Glutamatergic neuron (in vitro differentiated cells): ENCODE measurements around the gene SOX13. TPM values are rescaled to one million over a fixed set of nuclear protein-coding genes. Genes with fewer than 3 reads are reported as not detected.

Experiments
- DNase-seq: peaks from one replicate; pipeline ENCODE4 v3.0.0; 2022
- H3K27ac Mint-ChIP-seq: one replicate; pipeline ENCODE4 v1.8.0; 2020; ENCODE audit warnings: mild to moderate bottlenecking, mixed read lengths, inconsistent platforms; ENCODE audit not compliant: unreplicated experiment
- H3K27me3 Mint-ChIP-seq: one replicate; pipeline ENCODE4 v1.8.0; 2020; ENCODE audit warnings: mild to moderate bottlenecking, moderate library complexity, mixed read lengths, inconsistent platforms; ENCODE audit not compliant: unreplicated experiment
- H3K36me3 Mint-ChIP-seq: one replicate; pipeline ENCODE4 v1.8.0; 2020; ENCODE audit warnings: mild to moderate bottlenecking, mixed read lengths, inconsistent platforms; ENCODE audit not compliant: unreplicated experiment
- H3K4me1 Mint-ChIP-seq: one replicate; pipeline ENCODE4 v1.8.0; 2020; ENCODE audit warnings: mild to moderate bottlenecking, low read depth, mixed read lengths, inconsistent platforms; ENCODE audit not compliant: unreplicated experiment
- H3K4me3 Mint-ChIP-seq: one replicate; pipeline ENCODE4 v1.8.0; 2020; ENCODE audit warnings: mild to moderate bottlenecking, mixed read lengths, inconsistent platforms; ENCODE audit not compliant: unreplicated experiment
- H3K9me3 Mint-ChIP-seq: one replicate; pipeline ENCODE4 v1.8.0; 2020; ENCODE audit warnings: mild to moderate bottlenecking, moderate library complexity, mixed read lengths, inconsistent platforms; ENCODE audit not compliant: unreplicated experiment
- total RNA-seq: library from RNA; stranded (reverse); fragmentation: NEBNext Ultra II Directional; extraction: Animal tissue kit (Norgen Biotek cat#: 25700); gene quantifications from one replicate; pipeline ENCODE4 v1.2.1, GENCODE V29; 2021; ENCODE audit not compliant: unreplicated experiment
- TF ChIP-seq, protein P1 (sequence below): fragments of 200-600 bp; sonication (generic); IDR thresholded peaks from one replicate; pipeline ENCODE4 v1.5.0; 2021; ENCODE audit not compliant: partially characterized antibody, unreplicated experiment

SOX13 gene
- total RNA-seq, 1 donor from 2014 or later = 2.2 TPM

DNA sequence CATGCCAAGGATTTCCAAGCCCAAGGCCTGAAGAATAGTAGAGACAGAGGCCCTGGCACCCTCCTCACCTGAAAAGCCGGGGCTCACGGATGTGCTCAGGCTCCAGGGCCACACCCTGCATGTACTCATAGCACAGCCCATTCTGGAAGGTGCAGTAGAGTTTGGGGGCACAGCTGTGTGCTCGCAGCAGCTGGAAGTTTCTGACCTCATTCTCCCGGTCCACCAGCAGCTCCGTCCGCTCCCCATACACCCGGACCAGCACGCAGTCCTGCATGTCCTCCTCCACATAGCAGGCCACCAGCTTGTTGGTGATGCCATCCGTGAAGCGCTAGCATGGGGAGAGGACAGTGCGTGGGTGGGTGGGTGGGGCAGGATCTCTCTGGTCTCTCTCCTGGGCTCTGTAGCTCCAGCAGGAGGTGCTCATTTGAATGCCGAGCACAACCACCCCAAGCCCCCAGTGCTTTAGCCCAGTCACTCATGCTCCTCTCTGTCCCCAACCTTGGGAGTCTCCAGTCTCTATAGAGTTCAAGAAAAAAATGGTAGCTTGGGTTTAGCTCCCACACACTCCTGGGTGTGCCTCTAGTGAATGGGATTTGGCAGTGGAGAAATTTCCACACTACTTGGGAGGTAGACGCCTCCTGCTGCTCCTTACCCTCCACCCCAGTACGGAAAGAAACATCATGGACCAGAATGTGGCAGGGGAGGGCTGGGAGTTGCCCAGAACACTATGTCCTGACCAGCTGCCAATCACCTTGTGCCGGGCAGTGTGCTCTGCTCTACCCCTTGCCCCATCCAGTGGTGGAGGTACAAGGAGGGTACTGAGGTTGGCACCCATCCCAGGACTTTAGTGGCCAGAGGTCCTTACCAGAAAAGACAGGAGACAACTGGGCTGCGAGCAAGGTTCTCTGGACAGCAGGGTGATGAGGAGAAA is 77.0 kb downstream of the SOX13 start:
- TF ChIP-seq, protein P1, sequence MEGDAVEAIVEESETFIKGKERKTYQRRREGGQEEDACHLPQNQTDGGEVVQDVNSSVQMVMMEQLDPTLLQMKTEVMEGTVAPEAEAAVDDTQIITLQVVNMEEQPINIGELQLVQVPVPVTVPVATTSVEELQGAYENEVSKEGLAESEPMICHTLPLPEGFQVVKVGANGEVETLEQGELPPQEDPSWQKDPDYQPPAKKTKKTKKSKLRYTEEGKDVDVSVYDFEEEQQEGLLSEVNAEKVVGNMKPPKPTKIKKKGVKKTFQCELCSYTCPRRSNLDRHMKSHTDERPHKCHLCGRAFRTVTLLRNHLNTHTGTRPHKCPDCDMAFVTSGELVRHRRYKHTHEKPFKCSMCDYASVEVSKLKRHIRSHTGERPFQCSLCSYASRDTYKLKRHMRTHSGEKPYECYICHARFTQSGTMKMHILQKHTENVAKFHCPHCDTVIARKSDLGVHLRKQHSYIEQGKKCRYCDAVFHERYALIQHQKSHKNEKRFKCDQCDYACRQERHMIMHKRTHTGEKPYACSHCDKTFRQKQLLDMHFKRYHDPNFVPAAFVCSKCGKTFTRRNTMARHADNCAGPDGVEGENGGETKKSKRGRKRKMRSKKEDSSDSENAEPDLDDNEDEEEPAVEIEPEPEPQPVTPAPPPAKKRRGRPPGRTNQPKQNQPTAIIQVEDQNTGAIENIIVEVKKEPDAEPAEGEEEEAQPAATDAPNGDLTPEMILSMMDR = no peak
- Mint-ChIP-seq H3K36me3 (no peaks in the 10 kb centered on the region), H3K27ac (no peak overlapping the region), H3K4me1 (no peaks in the 10 kb centered on the region), H3K4me3 (peak overlapping the region; percentile 46), H3K9me3 (peaks cover 1% of the 10 kb centered on the region), H3K27me3 (peaks cover 19% of the 10 kb centered on the region)
- DNase-seq = no peak

DNA sequence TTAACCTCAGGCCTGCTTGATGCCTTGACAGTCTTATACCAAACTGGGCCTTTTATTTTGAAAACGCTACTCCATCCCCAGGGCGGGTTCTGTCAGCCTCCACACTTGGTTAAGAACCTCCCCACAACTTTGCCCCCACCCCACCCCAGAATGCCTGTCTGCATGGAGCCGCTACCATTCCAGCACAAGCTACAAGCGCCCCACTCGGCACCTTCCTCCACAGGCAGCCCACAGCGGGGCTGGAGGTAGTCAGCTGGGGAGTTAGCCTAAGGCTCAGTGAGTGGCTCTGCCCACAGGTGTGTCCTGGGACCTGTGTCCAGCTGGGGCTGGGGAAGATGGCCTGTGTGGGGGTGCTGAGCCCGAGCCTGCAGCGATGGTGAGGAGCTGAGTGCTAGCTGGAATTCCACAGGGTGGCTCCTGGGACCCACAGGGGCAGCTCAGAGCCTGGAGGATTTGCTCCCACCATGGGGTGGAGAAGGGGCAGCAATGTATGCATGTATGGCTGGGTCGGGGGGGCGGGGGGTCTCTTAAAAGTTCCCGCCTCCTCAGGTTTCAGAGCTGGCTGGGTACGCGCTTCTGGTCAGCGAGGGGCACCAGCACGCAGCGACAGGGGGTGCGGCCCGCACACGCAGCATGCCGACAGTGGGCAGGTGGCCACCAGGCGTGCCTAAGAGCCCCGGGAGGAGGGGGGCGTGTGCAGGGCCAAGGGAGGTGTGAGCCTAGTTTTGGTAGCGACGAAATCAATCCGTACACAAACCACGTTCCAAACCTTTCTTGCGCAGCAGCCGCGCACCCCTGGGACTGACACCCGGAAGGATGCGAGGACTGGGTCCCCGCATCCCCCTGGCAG is 78.0 kb downstream of the SOX13 start:
- peak; percentile 51 for DNase-seq

DNA sequence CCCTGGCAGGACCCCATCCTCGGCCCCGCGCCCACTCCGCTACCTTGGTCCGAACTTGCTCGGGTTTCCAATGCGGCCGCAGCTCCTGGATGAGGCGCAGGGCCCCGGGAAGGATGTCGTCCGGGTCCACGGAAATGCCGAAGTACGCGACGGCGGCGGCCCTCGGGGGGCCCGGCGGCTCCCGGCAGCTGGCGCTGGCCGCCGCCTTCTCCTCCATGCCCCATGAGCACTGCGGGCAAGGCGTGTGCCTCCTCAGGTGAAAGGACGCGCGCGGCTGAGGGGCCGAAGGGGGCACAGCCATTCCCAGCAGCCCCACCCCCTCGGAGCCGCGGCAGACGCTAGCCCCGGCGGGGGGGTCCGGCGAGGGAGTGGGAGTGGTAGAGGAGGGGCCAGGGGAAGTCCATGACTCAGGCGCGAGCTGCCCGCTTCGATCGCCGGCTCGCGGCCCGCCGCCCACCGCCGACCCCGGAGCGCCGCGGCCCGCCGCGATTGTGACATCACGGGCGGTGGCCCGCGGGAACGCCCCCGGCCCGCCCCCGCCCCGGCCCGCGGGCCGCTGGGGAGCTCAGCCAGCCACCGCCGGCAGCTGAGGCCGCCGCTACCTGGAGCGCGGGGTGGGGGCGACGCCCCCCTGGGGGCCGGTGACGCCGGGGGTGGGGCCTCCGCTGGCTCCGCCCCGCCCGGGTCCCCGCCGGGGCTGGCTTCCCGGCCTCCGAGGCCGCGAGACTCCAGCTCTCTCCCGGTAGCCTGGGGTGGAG is 78.8 kb downstream of the SOX13 start, which contains the start of gene ETNK2:
ETNK2 (minus strand) TSS at position 493 of the 758 bp plus-strand sequence; CDS start at position 301, 192 bp downstream.
- peak; percentile 73 for DNase-seq
- H3K4me1 Mint-ChIP-seq = no peaks in the 10 kb centered on the region
- peaks cover 20% of the 10 kb centered on the region for H3K27me3 Mint-ChIP-seq
- TF ChIP-seq, protein P1 = no peak
- no peaks in the 10 kb centered on the region for H3K36me3 Mint-ChIP-seq
- peaks cover 5% of the 10 kb centered on the region for H3K9me3 Mint-ChIP-seq
- H3K4me3 Mint-ChIP-seq = peak within 1 kb of the TSS; percentile 74
- no peak within 1 kb of the TSS for H3K27ac Mint-ChIP-seq

More for the DNA sequence above, 78.0 kb downstream of the SOX13 start:
- Mint-ChIP-seq H3K36me3 (no peaks in the 10 kb centered on the region), H3K4me3 (peak overlapping the region; percentile 59), H3K27ac (no peak overlapping the region), H3K9me3 (peaks cover 5% of the 10 kb centered on the region), H3K4me1 (no peaks in the 10 kb centered on the region), H3K27me3 (peaks cover 19% of the 10 kb centered on the region)
- TF ChIP-seq, protein P1 = no peak

DNA sequence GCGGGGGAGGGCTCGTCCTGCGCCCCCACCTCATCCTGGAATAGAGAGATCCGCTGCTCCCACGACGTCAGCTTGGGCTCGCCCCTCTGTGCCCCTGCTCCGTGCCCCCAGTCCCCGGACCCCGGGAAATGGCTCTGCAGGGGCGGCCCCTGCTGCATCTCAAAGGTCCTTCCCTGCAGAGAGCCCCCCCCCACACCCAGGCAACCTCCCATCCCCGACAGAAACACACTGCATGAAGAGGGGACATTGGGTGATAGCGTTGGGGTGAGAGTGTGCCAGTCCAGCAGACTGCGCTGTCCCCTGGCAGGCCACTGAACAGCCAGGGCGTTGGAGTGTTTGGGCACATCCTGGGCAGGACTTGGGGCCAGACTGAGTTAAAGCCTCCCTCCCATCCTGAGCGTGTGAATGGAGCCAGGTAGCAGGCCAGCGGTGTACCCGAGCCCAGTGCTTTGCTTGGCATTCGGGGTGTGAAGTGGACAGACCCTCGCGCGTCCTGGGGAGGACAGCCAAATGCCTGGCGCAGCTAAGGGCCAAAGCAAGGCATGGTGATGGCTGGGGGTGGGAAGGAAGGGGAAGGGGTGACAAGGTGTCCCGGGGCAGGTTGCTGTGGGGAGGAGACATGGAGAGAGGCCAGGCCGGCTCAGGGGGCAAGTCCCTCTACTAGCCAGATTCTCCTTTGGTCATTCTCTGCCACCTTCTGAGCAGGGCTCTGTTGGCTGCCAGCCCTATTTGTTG is 79.6 kb downstream of the SOX13 start:
- H3K27ac Mint-ChIP-seq = no peak overlapping the region
- peak overlapping the region; percentile 74 for H3K4me3 Mint-ChIP-seq
- no peak for DNase-seq
- H3K9me3 Mint-ChIP-seq = peaks cover 4% of the 10 kb centered on the region
- H3K27me3 Mint-ChIP-seq = peaks cover 21% of the 10 kb centered on the region
- H3K4me1 Mint-ChIP-seq = no peaks in the 10 kb centered on the region
- TF ChIP-seq, protein P1 = no peak
- no peaks in the 10 kb centered on the region for H3K36me3 Mint-ChIP-seq
